Activated T-helper 1 cell treated with anti-CD3 and anti-CD28 coated beads, Interleukin-12 subunit alpha, Interleukin-12 subunit beta, Interleukin-2, Interleukin-4 antibody, amounts not matched to agents 30 ng/mL and 10 ng/mL and 1 ng/mL, durations not matched to agents 14 hours and 24 hours and 36 hours (primary cell): ENCODE measurements around the gene ABHD16B. TPM values are rescaled to one million over a fixed set of nuclear protein-coding genes. Genes with fewer than 3 reads are reported as not detected.

Experiments
- DNase-seq: peaks from one replicate; pipeline ENCODE4 v3.0.0; 2021; ENCODE audit warnings: low spot score
- H3K27ac Mint-ChIP-seq: one replicate; pipeline ENCODE4 v1.8.0; 2021; ENCODE audit warnings: mild to moderate bottlenecking, mixed read lengths
- H3K27me3 Mint-ChIP-seq: one replicate; pipeline ENCODE4 v1.8.0; 2022; ENCODE audit warnings: mild to moderate bottlenecking, moderate library complexity, mixed read lengths; ENCODE audit not compliant: insufficient read depth
- H3K36me3 Mint-ChIP-seq: one replicate; pipeline ENCODE4 v1.8.0; 2021; ENCODE audit warnings: low read depth, mixed read lengths
- H3K4me1 Mint-ChIP-seq: one replicate; pipeline ENCODE4 v1.8.0; 2021; ENCODE audit warnings: low read depth, mixed read lengths
- H3K4me3 Mint-ChIP-seq: one replicate; pipeline ENCODE4 v1.8.0; 2021; ENCODE audit warnings: mild to moderate bottlenecking, moderate library complexity, mixed read lengths
- H3K9me3 Mint-ChIP-seq: one replicate; pipeline ENCODE4 v1.8.0; 2021; ENCODE audit warnings: mixed read lengths
- intact Hi-C: fragments of 100-400 bp; cut with micrococcal nuclease; formaldehyde crosslinking; loops from one replicate; pipeline ENCODE4 v1.15.1; 2024
- total RNA-seq: library from RNA; stranded (reverse); gene quantifications from 2 replicates; pipeline ENCODE4 v1.2.3, GENCODE V29; 2022

ABHD16B gene
- total RNA-seq, 1 donor from 2014 or later = not detected

DNA sequence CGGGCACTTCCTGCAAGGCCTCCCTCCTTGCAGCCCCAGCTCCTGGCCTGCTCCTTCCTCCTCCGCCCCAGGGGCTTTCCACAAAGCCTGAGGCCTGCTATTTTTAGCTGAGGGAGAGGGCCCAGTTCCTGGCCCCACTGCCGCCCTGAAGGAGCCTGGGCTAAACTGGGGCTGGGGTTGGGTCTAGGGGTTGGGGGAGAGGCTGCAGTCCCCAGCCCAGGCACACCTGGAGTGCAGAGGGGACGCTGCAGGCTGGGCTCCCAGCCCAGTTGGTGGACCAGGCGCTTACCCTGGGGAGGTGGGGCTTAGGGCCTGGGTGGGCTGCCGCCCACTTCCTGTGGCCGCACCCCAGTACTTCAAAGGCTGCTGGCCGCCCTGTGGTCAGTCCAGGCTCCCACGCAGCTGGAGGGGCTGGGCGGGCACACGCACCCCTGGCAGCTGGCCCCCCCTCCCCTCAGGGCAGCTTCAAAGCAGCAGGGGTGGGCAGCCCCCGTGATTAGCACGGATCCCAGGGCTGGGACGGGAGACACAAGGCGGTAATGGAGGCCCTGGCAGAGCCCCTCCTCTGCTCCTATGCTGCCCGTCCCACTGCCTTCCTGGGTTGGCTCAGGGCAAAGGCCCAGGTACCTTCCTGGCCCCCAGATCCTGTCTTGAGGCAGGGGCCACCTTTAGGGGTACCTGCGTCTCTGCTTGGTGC is 7.1 kb upstream of the ABHD16B start:
- intact Hi-C loops = no loop called here
- Mint-ChIP-seq H3K27ac (no peak overlapping the region), H3K36me3 (no peaks in the 10 kb centered on the region), H3K4me1 (peaks cover 10% of the 10 kb centered on the region), H3K27me3 (peaks cover 12% of the 10 kb centered on the region), H3K4me3 (no peak overlapping the region), H3K9me3 (no peaks in the 10 kb centered on the region)
- no peak for DNase-seq

DNA sequence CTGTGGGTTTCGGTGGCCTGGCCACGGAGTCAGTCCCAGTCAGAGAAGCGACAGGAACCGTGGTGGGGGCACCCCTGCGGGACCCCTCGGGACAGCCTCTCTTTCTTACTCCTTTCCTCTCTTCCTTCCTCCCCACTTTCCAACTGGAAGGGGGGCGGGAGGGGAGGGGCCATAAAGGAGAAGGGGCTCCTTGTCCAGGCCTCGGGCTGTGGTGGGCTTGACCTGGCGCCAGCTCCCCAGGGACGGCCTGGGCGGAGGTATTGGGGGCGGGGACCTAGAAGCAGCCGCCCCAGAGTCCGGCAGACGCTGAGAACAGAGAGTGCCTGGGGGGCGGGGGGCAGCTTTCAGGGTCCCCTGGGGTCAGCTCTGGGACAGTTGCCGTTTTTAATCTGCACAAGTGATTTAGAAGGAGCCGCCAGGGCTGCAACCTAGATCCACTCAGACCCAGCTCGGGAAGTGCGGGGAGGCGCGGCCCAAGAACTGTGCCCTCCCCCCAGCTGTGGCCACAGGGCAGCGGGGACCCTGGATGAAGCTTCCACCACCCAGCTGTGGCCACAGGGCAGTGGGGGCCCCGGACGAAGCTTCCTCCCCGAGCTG is 6.4 kb upstream of the ABHD16B start:
- intact Hi-C loops = no loop called here
- H3K27ac Mint-ChIP-seq = no peak overlapping the region
- H3K4me1 Mint-ChIP-seq = peaks cover 10% of the 10 kb centered on the region
- H3K9me3 Mint-ChIP-seq = no peaks in the 10 kb centered on the region
- no peaks in the 10 kb centered on the region for H3K36me3 Mint-ChIP-seq
- H3K27me3 Mint-ChIP-seq = peaks cover 12% of the 10 kb centered on the region
- H3K4me3 Mint-ChIP-seq = no peak overlapping the region
- no peak for DNase-seq

GRCh38 chr20:63855363-63856097 is 5.8 kb upstream of the ABHD16B start:
- H3K4me3 Mint-ChIP-seq = no peak overlapping the region
- peaks cover 8% of the 10 kb centered on the region for H3K4me1 Mint-ChIP-seq
- DNase-seq = no peak
- intact Hi-C loops = no loop called here
- no peak overlapping the region for H3K27ac Mint-ChIP-seq
- H3K36me3 Mint-ChIP-seq = no peaks in the 10 kb centered on the region
- H3K27me3 Mint-ChIP-seq = peaks cover 11% of the 10 kb centered on the region
- H3K9me3 Mint-ChIP-seq = no peaks in the 10 kb centered on the region

- DNase-seq = no peak
- Mint-ChIP-seq H3K4me1 (peaks cover 3% of the 10 kb centered on the region), H3K27ac (no peak overlapping the region), H3K36me3 (peaks cover 5% of the 10 kb centered on the region), H3K4me3 (no peak overlapping the region), H3K27me3 (peaks cover 6% of the 10 kb centered on the region), H3K9me3 (no peaks in the 10 kb centered on the region)
- intact Hi-C loops = no loop called here
These were observed 5.2 kb upstream of the ABHD16B start for GRCh38 chr20:63856098-63856511.

- Mint-ChIP-seq H3K36me3 (peaks cover 5% of the 10 kb centered on the region), H3K9me3 (no peaks in the 10 kb centered on the region), H3K27ac (peak overlapping the region; percentile 15), H3K4me1 (no peaks in the 10 kb centered on the region), H3K27me3 (no peaks in the 10 kb centered on the region), H3K4me3 (no peak overlapping the region)
- intact Hi-C loops = no loop called here
- no peak for DNase-seq
These were observed 3.4 kb upstream of the ABHD16B start for GRCh38 chr20:63857764-63858392.

- intact Hi-C loops = no loop called here
- no peak overlapping the region for H3K4me3 Mint-ChIP-seq
- DNase-seq = no peak
- no peaks in the 10 kb centered on the region for H3K27me3 Mint-ChIP-seq
- H3K9me3 Mint-ChIP-seq = no peaks in the 10 kb centered on the region
- peaks cover 7% of the 10 kb centered on the region for H3K4me1 Mint-ChIP-seq
- H3K36me3 Mint-ChIP-seq = peaks cover 9% of the 10 kb centered on the region
- H3K27ac Mint-ChIP-seq = no peak overlapping the region
These were observed 2.7 kb upstream of the ABHD16B start for GRCh38 chr20:63858393-63859165.

DNA sequence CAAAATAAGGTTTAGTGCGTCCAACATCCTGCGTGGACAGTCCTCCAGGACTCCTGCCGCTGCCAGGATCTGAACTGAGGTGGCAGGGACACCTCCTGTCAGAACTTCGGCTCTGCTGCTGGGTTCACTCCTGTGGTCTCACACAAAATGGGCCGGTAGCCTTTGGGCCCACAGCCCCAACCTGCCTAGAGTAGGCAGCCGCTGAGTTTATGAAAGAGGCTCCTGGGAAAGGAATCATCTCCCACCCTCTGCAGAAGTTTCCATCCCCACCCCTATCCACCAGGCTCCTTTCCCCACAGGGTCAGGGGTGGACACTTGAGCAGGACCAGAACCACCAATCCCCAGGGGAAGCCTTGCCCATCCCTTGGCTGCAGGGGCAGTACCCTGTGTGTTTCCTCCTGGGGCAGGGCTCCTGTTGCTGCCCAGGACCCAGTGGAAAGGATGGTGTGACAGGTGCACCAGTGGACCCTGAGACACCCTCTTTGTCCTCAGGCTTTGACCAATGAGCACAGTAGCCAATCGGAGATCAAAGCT is 2.1 kb upstream of the ABHD16B start:
- H3K27ac Mint-ChIP-seq = no peak overlapping the region
- no peak overlapping the region for H3K4me3 Mint-ChIP-seq
- H3K27me3 Mint-ChIP-seq = no peaks in the 10 kb centered on the region
- no peaks in the 10 kb centered on the region for H3K9me3 Mint-ChIP-seq
- no peak for DNase-seq
- peaks cover 12% of the 10 kb centered on the region for H3K4me1 Mint-ChIP-seq
- H3K36me3 Mint-ChIP-seq = peaks cover 14% of the 10 kb centered on the region
- intact Hi-C loops = no loop called here

GRCh38 chr20:63860325-63861051 is 810 bp upstream of the ABHD16B start:
- intact Hi-C loops = no loop called here
- peaks cover 12% of the 10 kb centered on the region for H3K4me1 Mint-ChIP-seq
- no peak overlapping the region for H3K27ac Mint-ChIP-seq

DNA sequence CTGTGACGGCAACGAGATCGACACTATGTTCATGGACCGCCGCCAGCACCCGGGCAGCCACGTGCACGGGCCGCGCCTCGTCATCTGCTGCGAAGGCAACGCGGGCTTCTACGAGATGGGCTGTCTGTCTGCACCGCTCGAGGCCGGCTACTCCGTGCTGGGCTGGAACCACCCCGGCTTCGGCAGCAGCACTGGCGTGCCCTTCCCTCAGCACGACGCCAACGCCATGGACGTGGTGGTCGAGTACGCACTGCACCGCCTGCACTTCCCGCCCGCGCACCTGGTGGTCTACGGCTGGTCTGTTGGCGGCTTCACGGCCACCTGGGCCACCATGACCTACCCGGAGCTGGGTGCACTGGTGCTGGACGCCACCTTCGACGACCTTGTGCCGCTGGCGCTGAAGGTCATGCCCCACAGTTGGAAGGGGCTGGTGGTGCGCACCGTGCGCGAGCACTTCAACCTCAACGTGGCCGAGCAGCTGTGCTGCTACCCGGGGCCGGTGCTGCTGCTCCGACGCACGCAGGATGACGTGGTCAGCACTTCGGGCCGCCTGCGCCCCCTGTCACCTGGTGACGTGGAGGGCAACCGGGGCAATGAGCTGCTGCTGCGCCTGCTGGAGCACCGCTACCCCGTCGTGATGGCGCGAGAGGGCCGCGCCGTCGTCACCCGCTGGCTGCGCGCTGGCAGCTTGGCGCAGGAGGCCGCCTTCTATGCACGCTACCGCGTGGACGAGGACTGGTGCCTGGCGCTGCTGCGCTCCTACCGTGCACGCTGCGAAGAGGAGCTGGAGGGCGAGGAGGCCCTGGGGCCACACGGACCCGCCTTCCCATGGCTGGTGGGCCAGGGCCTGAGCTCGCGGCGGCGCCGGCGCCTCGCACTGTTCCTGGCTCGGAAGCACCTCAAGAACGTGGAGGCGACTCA is 943 bp downstream of the ABHD16B start:
- Mint-ChIP-seq H3K9me3 (no peaks in the 10 kb centered on the region), H3K4me1 (peaks cover 19% of the 10 kb centered on the region), H3K27me3 (no peaks in the 10 kb centered on the region), H3K27ac (no peak overlapping the region), H3K4me3 (no peak overlapping the region), H3K36me3 (peaks cover 14% of the 10 kb centered on the region)
- intact Hi-C loops = no loop called here
- DNase-seq = no peak

More at GRCh38 chr20:63860325-63861051, 810 bp upstream of the ABHD16B start:
- Mint-ChIP-seq H3K9me3 (no peaks in the 10 kb centered on the region), H3K27me3 (no peaks in the 10 kb centered on the region), H3K4me3 (no peak overlapping the region), H3K36me3 (peaks cover 14% of the 10 kb centered on the region)
- DNase-seq = no peak

DNA sequence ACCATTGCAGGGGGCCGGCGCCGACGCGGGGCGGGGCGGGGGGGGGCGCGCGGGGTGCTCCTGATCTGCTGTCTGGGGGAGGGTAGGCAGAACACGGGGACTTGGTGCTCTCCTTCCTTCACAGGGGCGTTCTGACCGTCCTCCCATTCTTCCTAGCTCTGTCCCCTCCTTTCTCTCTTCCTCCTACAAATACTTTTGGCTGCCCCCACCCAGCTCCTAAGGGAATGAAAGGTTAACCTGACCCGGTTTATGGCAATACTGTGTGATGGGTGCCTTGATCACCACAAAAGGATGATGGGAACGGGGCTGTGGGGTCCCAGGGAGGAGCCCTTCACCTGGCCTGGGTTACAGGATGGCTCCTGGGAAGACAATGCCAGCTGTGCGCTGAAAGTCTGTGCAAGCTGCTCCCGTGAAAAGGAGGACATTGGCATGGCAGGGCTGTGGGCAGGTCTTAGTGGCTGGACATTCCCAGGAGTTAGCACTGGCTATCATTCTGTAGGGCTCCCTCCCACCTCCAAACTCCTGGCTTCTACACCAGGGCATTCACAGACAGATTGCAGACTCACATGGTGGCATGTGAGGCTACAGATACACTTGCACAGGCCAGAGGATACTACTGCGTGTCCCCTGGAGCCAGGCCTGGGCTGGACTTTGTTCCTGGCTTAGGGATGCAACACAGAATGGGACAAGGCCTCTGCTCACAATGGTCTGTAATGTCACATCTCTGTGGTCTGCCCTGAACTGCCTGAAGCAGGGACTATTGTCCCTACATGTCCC is 1.9 kb downstream of the ABHD16B start:
- intact Hi-C loops = no loop called here
- peaks cover 18% of the 10 kb centered on the region for H3K36me3 Mint-ChIP-seq
- H3K9me3 Mint-ChIP-seq = no peaks in the 10 kb centered on the region
- peaks cover 19% of the 10 kb centered on the region for H3K4me1 Mint-ChIP-seq
- peak overlapping the region; percentile 96 for H3K27ac Mint-ChIP-seq
- H3K27me3 Mint-ChIP-seq = no peaks in the 10 kb centered on the region
- no peak for DNase-seq
- peak overlapping the region; percentile 96 for H3K4me3 Mint-ChIP-seq
